ENCODE measurements around the gene FHOD3. TPM values are rescaled to one million over a fixed set of nuclear protein-coding genes. Genes with fewer than 3 reads are reported as not detected.

Gene FHOD3
- total RNA-seq, 2 experiments from 2014 or later: not detected

DNA sequence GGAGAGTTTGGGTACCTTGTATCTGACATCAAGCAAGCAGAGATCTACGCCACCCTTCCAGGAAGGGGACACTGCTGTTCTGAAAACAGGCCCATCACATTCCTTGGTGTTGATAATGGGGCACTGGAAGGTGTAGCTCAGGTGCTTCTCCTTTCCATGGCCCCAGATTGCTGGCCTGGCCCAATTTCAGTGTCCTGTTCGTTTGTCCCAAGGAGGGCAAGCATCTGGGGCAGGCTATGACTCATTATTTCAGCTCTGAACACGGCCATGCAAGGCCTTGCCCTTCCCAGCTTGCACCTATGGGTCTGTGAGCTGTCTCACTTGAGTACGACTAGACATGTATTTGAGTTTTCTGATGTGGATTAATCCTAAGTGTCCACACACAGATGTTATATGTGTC, 101.5 kb downstream of the FHOD3 start:
- Mint-ChIP-seq H3K27ac (no peak overlapping the region), H3K36me3 (ENCODE audit: low read depth) (no peaks in the 10 kb centered on the region), H3K4me3 (no peak overlapping the region), H3K9me3 (peaks cover 3% of the 10 kb centered on the region), H3K27me3 (peaks cover 2% of the 10 kb centered on the region), H3K4me1 (ENCODE audit: low read depth) (no peaks in the 10 kb centered on the region)
- ATAC-seq (no peak), DNase-seq (no peak)
- TF ChIP-seq, protein P1, sequence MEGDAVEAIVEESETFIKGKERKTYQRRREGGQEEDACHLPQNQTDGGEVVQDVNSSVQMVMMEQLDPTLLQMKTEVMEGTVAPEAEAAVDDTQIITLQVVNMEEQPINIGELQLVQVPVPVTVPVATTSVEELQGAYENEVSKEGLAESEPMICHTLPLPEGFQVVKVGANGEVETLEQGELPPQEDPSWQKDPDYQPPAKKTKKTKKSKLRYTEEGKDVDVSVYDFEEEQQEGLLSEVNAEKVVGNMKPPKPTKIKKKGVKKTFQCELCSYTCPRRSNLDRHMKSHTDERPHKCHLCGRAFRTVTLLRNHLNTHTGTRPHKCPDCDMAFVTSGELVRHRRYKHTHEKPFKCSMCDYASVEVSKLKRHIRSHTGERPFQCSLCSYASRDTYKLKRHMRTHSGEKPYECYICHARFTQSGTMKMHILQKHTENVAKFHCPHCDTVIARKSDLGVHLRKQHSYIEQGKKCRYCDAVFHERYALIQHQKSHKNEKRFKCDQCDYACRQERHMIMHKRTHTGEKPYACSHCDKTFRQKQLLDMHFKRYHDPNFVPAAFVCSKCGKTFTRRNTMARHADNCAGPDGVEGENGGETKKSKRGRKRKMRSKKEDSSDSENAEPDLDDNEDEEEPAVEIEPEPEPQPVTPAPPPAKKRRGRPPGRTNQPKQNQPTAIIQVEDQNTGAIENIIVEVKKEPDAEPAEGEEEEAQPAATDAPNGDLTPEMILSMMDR (IDR thresholded peaks at IDR 0.05): no peak
- CTCF ChIA-PET: interaction anchor here (0.9 kb wide), 1 partner anchor 14 kb away, joined by 3 read pairs; no protein-coding TSS in a partner anchor
- POLR2A ChIA-PET: no interaction called here
- intact Hi-C loops (cut with micrococcal nuclease): no loop called here

DNA sequence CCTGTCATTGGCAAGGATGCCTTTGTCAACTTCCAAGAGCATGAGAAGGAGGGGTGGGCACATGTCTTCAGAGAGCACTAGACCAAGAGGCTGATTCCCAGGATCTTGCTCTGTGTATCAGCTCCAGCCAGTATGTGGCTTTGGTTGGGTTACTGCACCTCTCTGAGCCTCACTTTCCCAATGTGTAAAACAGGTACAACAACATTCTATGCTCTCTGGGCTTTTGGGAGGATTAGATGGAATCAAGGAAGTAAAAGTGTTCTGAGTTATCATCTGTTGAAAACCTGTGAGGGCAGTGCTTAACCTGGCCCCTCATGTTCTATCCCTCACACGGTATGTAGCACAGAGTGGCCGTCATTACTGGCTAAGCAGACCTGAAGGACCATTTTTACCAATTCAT, 103.9 kb downstream of the FHOD3 start:
- intact Hi-C loops (cut with micrococcal nuclease): no loop called here
- CTCF ChIA-PET: no interaction called here

DNA sequence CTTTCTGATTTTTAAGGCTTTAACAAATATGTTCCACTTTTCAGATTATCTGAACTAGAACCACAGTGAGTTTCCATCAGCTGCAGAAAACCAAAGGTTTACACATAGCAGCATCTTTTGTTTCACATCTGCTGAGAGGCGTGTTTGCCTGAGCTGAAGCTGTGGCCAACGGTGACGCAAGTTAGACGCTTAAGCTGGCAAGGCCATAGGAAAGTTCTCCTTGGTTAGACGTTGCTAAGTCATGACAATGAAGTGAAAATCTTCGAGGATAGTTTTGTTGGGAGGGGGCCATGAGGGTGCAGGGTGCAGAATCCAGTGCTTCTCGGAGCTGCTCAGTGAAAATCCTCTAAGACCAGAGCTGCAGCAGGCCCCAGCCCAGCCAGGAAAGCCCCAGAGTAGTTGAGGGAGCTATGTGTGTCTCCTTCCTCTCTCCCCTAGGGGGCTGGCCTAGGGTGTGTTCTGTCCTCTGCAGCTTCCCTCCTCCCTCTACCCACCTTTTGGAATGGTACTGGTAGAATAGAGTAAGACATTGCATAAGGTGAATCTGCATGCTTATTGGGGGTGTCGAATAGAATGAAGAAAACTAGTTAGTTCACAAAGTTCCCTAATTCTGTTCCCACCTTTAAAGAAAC, 105.4 kb downstream of the FHOD3 start:
- no peaks in the 10 kb centered on the region for H3K9me3 Mint-ChIP-seq
- H3K27ac Mint-ChIP-seq: no peak overlapping the region
- ChIA-PET POLR2A (no interaction called here), CTCF (no interaction called here)
- no peaks in the 10 kb centered on the region for H3K27me3 Mint-ChIP-seq
- H3K36me3 Mint-ChIP-seq (ENCODE audit: low read depth): no peaks in the 10 kb centered on the region
- DNase-seq (no peak), ATAC-seq (no peak)
- no peak overlapping the region for H3K4me3 Mint-ChIP-seq
- intact Hi-C loops (cut with micrococcal nuclease): no loop called here
- TF ChIP-seq, protein P1 (IDR thresholded peaks at IDR 0.05): no peak
- no peaks in the 10 kb centered on the region for H3K4me1 Mint-ChIP-seq (ENCODE audit: low read depth)

More for the DNA sequence above, 103.9 kb downstream of the FHOD3 start:
- POLR2A ChIA-PET: no interaction called here
- no peak for DNase-seq
- TF ChIP-seq, protein P1 (IDR thresholded peaks at IDR 0.05): no peak
- H3K4me3 Mint-ChIP-seq: no peak overlapping the region
- H3K4me1 Mint-ChIP-seq (ENCODE audit: low read depth): no peaks in the 10 kb centered on the region
- no peak overlapping the region for H3K27ac Mint-ChIP-seq
- no peaks in the 10 kb centered on the region for H3K27me3 Mint-ChIP-seq
- ATAC-seq: no peak
- H3K36me3 Mint-ChIP-seq (ENCODE audit: low read depth): no peaks in the 10 kb centered on the region
- H3K9me3 Mint-ChIP-seq: no peaks in the 10 kb centered on the region

DNA sequence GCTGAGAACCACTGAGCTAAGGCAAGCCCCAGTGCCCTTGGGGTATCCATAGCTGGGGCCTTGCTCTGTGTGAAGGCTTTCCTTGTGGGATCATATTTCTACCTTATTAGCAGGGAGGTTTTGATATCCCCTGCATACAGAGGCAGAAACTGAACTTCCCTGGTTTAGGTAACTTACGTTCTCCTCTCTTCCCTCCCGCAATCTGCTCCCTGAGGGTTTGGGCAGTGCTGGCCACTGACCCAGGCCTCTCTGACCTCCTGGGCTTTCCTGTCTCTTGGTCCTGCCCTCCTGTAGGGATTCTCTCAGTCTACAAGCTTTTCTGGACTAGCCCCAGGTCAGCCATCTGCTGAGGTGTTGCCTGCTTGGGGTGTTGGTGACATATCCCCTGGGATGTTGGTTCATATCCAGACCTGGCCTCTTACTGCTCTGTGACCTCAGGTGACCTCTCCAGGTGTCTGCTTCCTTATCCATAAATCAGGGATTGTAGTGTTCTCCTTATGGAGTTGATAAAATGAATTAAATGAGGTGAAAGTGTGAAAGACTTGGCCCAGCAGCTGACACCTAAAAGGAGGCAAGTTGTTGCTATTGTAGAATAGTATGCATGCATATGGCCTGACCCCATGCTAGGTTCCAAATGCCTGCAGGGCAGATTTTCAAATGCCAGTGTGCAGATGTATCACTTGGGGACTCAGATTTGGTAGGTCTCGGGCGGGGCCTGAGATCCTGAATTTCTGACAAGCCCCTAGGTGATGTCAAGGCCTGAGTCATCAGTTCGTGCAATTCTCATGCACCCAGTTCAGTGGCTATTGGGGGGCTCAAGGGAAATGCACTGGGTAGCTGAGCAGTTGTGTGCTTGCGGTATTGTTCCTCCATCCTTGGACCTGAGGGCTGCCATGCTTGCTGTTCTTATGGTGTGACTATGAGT, 106.6 kb downstream of the FHOD3 start:
- Mint-ChIP-seq H3K9me3 (no peaks in the 10 kb centered on the region), H3K4me3 (no peak overlapping the region), H3K36me3 (ENCODE audit: low read depth) (no peaks in the 10 kb centered on the region), H3K4me1 (ENCODE audit: low read depth) (no peaks in the 10 kb centered on the region), H3K27ac (no peak overlapping the region), H3K27me3 (no peaks in the 10 kb centered on the region)
- intact Hi-C loops (cut with micrococcal nuclease): no loop called here
- no peak for ATAC-seq
- ChIA-PET CTCF (no interaction called here), POLR2A (no interaction called here)
- no peak for DNase-seq
- TF ChIP-seq, protein P1 (IDR thresholded peaks at IDR 0.05): no peak

DNA sequence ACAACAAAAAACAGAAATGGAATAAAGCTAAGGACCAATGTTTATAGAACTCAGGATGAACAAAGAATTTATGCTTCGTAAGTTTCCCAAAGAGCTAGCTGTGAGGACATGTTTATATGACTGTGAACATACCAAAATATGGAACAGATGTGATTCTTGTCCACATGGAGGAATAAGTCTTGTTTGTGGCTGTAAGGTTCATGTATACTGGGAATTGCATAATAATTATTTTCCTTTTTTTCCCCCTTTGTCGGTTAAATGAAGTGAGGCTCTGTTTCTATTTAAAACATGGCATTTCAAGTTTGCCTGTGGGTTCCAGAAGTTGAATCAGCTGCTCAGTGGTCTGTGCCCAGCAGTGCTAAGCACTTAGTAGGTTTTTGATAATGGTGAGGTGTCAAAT, 108.1 kb downstream of the FHOD3 start:
- Mint-ChIP-seq H3K4me3 (no peak overlapping the region), H3K27me3 (no peaks in the 10 kb centered on the region), H3K4me1 (ENCODE audit: low read depth) (no peaks in the 10 kb centered on the region), H3K36me3 (ENCODE audit: low read depth) (no peaks in the 10 kb centered on the region), H3K9me3 (no peaks in the 10 kb centered on the region), H3K27ac (no peak overlapping the region)
- no peak for ATAC-seq
- CTCF ChIA-PET: interaction anchor here (0.7 to 1.0 kb wide), 2 partner anchors 11 to 23 kb away, joined by 3 read pairs; no protein-coding TSS in a partner anchor
- POLR2A ChIA-PET: no interaction called here
- no peak for DNase-seq
- intact Hi-C loops (cut with micrococcal nuclease): no loop called here
- TF ChIP-seq, protein P1 (IDR thresholded peaks at IDR 0.05): no peak
